Heart right ventricle (tissue), 16 donors: ENCODE data around the gene SEMA3G. TPM values are rescaled to one million over a fixed set of nuclear protein-coding genes. Genes with fewer than 3 reads are reported as not detected.

ENCODE experiments used
- ATAC-seq, 8 donors: fragments of 200-7000 bp; cut with Tn5 transposase; one replicate each; pipeline ENCODE4 v1.9.1; 2020; ENCODE audit warnings: mild to moderate bottlenecking in 8 of 8, moderate library complexity in 8 of 8, moderate number of reproducible peaks in 1 of 8
- DNase-seq, 2 donors: peaks; one replicate each; pipeline ENCODE4 v3.0.0-alpha.2; 2020
- H3K27ac ChIP-seq, 10 donors: fragments of 200-600 bp; sonication (generic) in 2 of 10; one replicate each; pipeline versions ENCODE4 v1.5.0 to v1.8.0; 2020 to 2022; ENCODE audit warnings: mild to moderate bottlenecking in 3 of 10
- H3K27me3 ChIP-seq, 7 donors: fragments of 200-600 bp; one replicate each; pipeline ENCODE4 v1.8.0; 2021 to 2022; ENCODE audit warnings: mild to moderate bottlenecking in 2 of 7
- H3K36me3 ChIP-seq, 9 donors: fragments of 200-600 bp; sonication (generic) in 1 of 9; one replicate each; pipeline versions ENCODE4 v1.5.0 to v1.8.0; 2020 to 2022; ENCODE audit warnings: mild to moderate bottlenecking in 2 of 9
- H3K4me1 ChIP-seq, 9 donors: fragments of 200-600 bp; sonication (generic) in 1 of 9; one replicate each; pipeline versions ENCODE4 v1.5.0 to v1.8.0; 2020 to 2022; ENCODE audit warnings: mild to moderate bottlenecking in 4 of 9
- H3K4me3 ChIP-seq, 10 donors: fragments of 200-600 bp; sonication (generic) in 2 of 10; one replicate each; pipeline versions ENCODE4 v1.5.0 to v1.8.0; 2020 to 2022; ENCODE audit warnings: mild to moderate bottlenecking in 7 of 10, moderate library complexity in 2 of 10
- H3K9me3 ChIP-seq, 11 donors: fragments of 200-600 bp in 10 of 11; sonication (generic) in 2 of 11; one replicate each; pipeline versions ENCODE4 v1.5.0 to v1.8.0; 2013 to 2022; ENCODE audit warnings: mild to moderate bottlenecking in 2 of 11, control low read depth in 1 of 11, moderate library complexity in 1 of 11
- WGBS, 2 donors: extraction: QIAGEN DNeasy Blood & Tissue Kit; methylation state at CpG; one replicate each; pipeline ENCODE4 v1.1.7; 2013; ENCODE audit warnings: inconsistent platforms in 1 of 2; 5-methylcytosine and 5-hydroxymethylcytosine counted together
- intact Hi-C, 10 donors: fragments of 100-400 bp; cut with DNase I; formaldehyde crosslinking; loops; one replicate each; pipeline versions ENCODE4 v1.11.1 to v1.14.2; 2022
- polyA plus RNA-seq, 2 donors: library from polyadenylated mRNA; stranded (reverse); fragments of 200-250 nt; gene quantifications; one replicate each; pipeline ENCODE4 v1.2.3, GENCODE V29; 2013
- total RNA-seq, 10 donors: library from RNA; stranded (reverse); fragmentation: NEBNext Ultra II Directional in 3 of 10; extraction: Animal tissue kit (Norgen Biotek cat#: 25700) in 3 of 10; gene quantifications; one replicate each; pipeline versions ENCODE4 v1.2.1 to v1.2.4, GENCODE V29; 2021 to 2023
- TF ChIP-seq, protein P1 (sequence below), 9 donors: fragments of 200-600 bp; sonication (generic) in 2 of 9; IDR thresholded peaks; one replicate each; pipeline versions ENCODE4 v1.5.0 to v1.8.0; 2021 to 2022; ENCODE audit warnings: antibody characterized with exemption in 9 of 9, mild to moderate bottlenecking in 5 of 9, moderate library complexity in 1 of 9
- donor health status: Arrhythmogenic right ventricular cardiomyopathy.
- donor health status: ischemic (EF 13 %, LVEDD 7.1; RV severe dilation, severe dysfunction).
- donor health status: healthy with polysubstance abuse.
- donor health status: DM: no; HTN: yes; CAD: no.
- donor health status: DM: no; HTN: no; CAD: no.
- donor health status: ischemic (EF 25% LVEDD 6.9; RV normal size, moderate dysfunction).
- donor health status: ischemic (EF 25% LVEDD 5.7; RV mildly dilated, moderate dysfunction).
- donor health status: healthy.
- donor health status: DM: yes; HTN: yes; CAD: no.
- donor health status: Ischemic cardiomyopathy.
- donor health status: ischemic (EF 35%, LVEDD 5.7; RV mildly dilated, moderate dysfunction).
- donor health status: nonischemic (EF 11% LVEDD 7.7; RV severe dilation, severe dysfunction).
- donor health status: DM: yes; HTN: yes; CAD: no.
- donor health status: PGD.
- donor health status: ischemic (EF 29% LVEDD 5.4; RV normal size, mild dysfunction).
- donor health status: nonischemic (EF 23%, LVEDD 6.1; RV moderate dilation, normal function).

The SEMA3G gene
- total and polyA plus RNA-seq, 12 donors: 8.3 to 17.8 (median 15.0) TPM

DNA sequence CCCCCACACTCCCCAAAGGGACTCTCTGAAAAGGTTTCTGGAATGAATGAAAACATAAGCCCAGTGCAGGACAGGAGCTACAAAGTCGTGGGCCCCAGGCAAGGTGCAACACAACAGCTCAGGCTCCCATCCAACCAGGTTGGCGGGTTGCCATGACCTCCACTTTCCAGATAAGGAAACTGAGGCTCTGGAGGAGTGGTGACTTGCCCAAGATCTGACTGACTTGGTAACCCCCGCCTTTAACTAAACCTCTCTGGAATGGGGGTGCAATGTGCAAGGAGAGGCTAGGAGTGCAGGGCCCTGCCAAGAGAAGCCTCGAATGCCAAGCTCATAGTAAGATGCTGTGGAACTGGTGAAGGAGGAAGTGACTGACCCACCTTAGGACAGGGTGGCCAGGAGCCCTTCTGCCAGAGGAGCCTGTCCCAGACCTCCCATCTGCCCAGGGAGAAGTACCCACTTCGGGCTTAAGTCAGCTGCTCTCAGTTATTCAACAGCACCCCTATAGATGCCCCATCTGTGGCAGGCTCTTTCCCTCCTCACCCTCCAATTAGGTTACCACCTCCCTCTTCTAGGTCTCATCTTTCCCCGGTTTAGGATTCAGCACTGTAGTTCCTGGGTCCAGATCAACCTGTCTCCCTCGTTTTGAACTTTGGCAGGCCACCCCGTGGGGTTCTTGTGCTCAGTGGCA lies 9.5 kb upstream of the SEMA3G start:
- ATAC-seq: no peak
- Histone ChIP-seq H3K27ac (peak overlapping the region; percentile 88 to 99 (median 92)), H3K4me1 (peaks cover 17 to 49% (median 40%) of the 10 kb centered on the region in 9 donors), H3K36me3 (peaks cover 0 to 35% (median 13%) of the 10 kb centered on the region in 9 donors), H3K4me3 (peak overlapping the region in 9 of 10 donors; percentile 65 to 96 (median 80)), H3K9me3 (no peaks in the 10 kb centered on the region), H3K27me3 (no peaks in the 10 kb centered on the region)
- DNase-seq: peak; percentile 48 to 62
- 44 to 45% methylated on average over 8 of the region's 8 CpGs for WGBS, 2 donors
- TF ChIP-seq, protein P1, sequence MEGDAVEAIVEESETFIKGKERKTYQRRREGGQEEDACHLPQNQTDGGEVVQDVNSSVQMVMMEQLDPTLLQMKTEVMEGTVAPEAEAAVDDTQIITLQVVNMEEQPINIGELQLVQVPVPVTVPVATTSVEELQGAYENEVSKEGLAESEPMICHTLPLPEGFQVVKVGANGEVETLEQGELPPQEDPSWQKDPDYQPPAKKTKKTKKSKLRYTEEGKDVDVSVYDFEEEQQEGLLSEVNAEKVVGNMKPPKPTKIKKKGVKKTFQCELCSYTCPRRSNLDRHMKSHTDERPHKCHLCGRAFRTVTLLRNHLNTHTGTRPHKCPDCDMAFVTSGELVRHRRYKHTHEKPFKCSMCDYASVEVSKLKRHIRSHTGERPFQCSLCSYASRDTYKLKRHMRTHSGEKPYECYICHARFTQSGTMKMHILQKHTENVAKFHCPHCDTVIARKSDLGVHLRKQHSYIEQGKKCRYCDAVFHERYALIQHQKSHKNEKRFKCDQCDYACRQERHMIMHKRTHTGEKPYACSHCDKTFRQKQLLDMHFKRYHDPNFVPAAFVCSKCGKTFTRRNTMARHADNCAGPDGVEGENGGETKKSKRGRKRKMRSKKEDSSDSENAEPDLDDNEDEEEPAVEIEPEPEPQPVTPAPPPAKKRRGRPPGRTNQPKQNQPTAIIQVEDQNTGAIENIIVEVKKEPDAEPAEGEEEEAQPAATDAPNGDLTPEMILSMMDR (IDR thresholded peaks at IDR 0.05): no peak
- intact Hi-C loops: loop anchor here in 3 of 10 donors (10.0 kb wide), 2 partner anchors 220 to 230 kb away; partner anchors contain the start of genes GNL3 (in 3 of the 3), PBRM1 (in 3 of the 3) and TWF2 (in 1 of the 3)

DNA sequence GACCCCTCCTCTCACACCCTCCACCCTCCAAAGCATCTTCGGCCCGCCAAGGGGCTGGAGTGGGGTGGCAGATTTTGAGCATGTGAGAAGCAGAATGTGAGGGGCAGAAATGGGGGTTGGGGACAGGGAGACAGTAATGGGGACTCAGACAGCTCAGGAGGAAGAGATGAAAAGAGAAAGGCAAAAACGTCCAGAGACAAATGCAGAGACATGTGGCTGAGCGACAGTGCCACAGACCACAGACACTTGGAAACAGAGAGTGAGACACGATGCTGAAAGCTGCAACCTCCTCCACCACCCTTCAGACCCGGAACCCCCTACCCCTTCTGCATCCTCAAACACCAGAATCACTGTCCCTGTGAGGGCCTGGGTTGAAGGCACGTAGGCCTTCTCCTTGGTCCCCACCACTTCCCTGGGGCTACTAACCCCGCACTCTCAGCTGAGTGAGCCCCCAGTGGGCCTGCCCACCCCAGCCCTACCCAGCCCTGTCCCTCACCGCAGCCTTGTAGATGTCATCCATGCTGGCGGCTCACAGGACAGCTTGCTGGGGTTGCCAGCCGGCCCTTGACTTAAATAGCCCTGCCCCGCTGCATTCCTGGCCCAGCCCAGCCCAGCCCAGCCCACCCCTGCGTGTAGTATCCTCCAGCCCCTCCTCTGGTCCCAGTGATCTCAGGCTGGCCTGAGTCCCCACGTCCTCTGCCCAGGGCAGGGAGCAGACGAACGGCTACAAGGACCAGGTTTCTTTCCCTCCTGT lies 8.8 kb upstream of the SEMA3G start, which contains the start of gene TNNC1:
Gene TNNC1 (minus strand): TSS at position 546 of the 754 bp plus-strand sequence. CDS start 26 bp downstream, at position 520.
- TF ChIP-seq, protein P1 (IDR thresholded peaks at IDR 0.05): no peak
- H3K4me1 ChIP-seq: peaks cover 17 to 56% (median 40%) of the 10 kb centered on the region in 9 donors
- peaks cover 0 to 28% (median 6%) of the 10 kb centered on the region in 9 donors for H3K36me3 ChIP-seq
- DNase-seq: peak; percentile 72 to 76
- peak within 1 kb of the TSS; percentile 38 to 96 (median 78) for H3K4me3 ChIP-seq
- no peaks in the 10 kb centered on the region for H3K27me3 ChIP-seq
- peak within 1 kb of the TSS; percentile 88 to 99 (median 92) for H3K27ac ChIP-seq
- intact Hi-C loops: loop anchor here in 3 of 10 donors (10.0 kb wide), 2 partner anchors 219 to 231 kb away; partner anchors contain the start of genes GNL3 (in 3 of the 3), PBRM1 (in 3 of the 3) and TWF2 (in 1 of the 3)
- WGBS, 2 donors: 41 to 59% methylated on average over 16 of the region's 16 CpGs
- ATAC-seq: peak; percentile 9 to 64 (median 54)
- no peaks in the 10 kb centered on the region for H3K9me3 ChIP-seq

DNA sequence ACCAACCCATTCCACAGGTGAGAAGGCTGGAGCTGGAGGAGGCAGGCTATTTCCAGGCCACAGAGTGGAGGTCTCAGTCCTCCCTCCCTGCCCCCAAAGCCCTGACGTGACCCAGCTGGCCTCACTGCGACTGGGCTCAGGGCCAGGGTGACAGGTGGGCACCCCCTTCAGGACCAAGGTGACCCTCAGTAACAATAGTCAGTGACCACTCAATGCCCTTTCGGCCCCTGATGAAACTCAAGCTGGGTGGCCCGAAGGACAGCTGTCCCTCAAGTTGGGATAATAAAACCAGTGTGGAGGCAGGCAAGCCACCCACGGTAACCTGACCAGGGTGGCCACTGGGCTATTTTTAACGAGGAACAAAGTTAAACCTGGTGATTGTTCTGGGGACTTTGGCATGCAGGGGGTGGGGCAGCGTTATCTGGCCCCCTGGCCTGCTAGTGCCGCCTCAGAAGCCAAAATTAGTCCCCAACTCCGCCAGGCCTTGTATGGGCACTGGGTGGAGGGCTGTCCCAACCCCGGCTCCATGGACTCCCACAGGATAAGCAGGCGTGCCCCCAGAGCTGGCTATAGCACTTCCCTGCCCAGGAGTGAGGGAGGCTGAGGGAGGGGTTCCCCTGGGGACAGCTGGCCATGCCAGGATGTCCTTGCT lies 7.8 kb upstream of the SEMA3G start:
- H3K4me3 ChIP-seq: peak overlapping the region; percentile 38 to 93 (median 58)
- H3K27ac ChIP-seq: peak overlapping the region; percentile 68 to 99 (median 91)

More for the DNA sequence above, 7.8 kb upstream of the SEMA3G start:
- ATAC-seq: peak; percentile 28 to 72 (median 59)
- peak; percentile 73 to 83 for DNase-seq
- 47 to 55% methylated on average over 11 of the region's 11 CpGs for WGBS, 2 donors
- no peaks in the 10 kb centered on the region for H3K27me3 ChIP-seq
- TF ChIP-seq, protein P1 (IDR thresholded peaks at IDR 0.05): no peak
- no peaks in the 10 kb centered on the region for H3K9me3 ChIP-seq
- peaks cover 0 to 18% (median 0%) of the 10 kb centered on the region in 9 donors for H3K36me3 ChIP-seq
- peaks cover 17 to 59% (median 38%) of the 10 kb centered on the region in 9 donors for H3K4me1 ChIP-seq
- intact Hi-C loops: loop anchor here in 3 of 10 donors (10.0 kb wide), 2 partner anchors 218 to 232 kb away; partner anchors contain the start of genes GNL3 (in 3 of the 3), PBRM1 (in 3 of the 3) and TWF2 (in 1 of the 3)
